HG03103 (cell line): ENCODE data around the gene RIPK3.
A peak's percentile ranks its signal among the peaks of the same experiment; 100 is the strongest.
"Not testable (repeated sequence)": the region's sequence is repeated elsewhere in the genome, so short reads cannot be mapped to it uniquely, and the experiment has no call there.

ENCODE experiments used
- ATAC-seq: cut with Tn5 transposase; IDR thresholded peaks from one replicate; pipeline ENCODE4 v1.9.1; 2021; ENCODE audit warnings: low read depth; ENCODE audit not compliant: unreplicated experiment

Gene RIPK3

DNA sequence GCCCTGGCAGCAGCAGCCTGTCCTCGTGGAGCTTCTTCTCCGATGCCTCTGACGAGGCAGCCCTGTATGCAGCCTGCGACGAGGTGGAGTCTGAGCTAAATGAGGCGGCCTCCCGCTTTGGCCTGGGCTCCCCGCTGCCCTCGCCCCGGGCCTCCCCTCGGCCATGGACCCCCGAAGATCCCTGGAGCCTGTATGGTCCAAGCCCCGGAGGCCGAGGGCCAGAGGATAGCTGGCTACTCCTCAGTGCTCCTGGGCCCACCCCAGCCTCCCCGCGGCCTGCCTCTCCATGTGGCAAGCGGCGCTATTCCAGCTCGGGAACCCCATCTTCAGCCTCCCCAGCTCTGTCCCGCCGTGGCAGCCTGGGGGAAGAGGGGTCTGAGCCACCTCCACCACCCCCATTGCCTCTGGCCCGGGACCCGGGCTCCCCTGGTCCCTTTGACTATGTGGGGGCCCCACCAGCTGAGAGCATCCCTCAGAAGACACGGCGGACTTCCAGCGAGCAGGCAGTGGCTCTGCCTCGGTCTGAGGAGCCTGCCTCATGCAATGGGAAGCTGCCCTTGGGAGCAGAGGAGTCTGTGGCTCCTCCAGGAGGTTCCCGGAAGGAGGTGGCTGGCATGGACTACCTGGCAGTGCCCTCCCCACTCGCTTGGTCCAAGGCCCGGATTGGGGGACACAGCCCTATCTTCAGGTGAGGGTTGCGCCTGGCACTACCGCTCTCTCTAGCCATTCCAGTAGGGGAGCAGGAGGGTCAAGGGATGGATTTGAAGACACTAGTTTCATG, 30.3 kb upstream of the RIPK3 start:
- no peak for ATAC-seq

DNA sequence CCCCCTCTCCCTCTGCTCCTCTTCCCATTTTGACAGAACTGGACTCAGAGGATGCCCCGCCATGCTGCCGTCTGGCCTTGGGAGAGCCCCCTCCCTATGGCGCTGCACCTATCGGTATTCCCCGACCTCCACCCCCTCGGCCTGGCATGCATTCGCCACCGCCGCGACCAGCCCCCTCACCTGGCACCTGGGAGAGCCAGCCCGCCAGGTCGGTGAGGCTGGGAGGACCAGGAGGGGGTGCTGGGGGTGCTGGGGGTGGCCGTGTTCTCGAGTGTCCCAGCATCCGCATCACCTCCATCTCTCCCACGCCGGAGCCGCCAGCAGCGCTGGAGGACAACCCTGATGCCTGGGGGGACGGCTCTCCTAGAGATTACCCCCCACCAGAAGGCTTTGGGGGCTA, 29.7 kb upstream of the RIPK3 start:
- no peak for ATAC-seq

DNA sequence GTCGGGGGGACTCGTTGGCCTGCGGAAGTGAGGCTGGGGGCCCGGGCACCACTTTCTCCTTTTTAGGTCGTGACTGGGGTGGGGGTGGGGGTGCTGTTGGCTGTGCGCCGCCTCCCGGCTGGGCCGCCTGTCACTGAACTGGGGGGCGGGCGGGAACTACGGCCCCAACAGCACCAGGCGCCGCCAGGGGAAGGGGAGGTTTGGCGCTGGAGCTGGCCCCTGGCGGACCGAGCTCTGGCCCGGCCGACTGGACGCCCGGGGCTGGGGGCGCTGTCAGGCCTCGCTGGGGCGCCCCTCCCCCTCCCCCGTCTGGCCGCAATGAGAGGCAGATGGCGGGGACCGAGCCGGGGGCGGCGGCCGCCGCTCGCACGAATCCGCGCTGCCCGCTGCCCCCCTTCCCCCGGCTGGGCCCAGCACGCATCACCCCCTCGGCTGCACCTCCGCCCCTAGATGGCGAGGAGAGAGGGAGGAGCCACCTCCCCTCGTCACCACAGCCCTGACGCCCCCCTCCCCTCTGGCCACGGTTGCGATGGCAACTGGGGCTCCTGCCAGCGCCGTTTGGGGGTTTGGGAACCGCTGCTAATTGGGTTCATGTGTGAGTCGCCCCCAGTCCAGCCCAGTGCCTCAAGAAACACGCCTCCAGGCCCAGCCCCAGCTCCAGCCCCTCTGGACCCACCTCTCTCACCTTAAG, 28.9 kb upstream of the RIPK3 start:
- no peak for ATAC-seq

DNA sequence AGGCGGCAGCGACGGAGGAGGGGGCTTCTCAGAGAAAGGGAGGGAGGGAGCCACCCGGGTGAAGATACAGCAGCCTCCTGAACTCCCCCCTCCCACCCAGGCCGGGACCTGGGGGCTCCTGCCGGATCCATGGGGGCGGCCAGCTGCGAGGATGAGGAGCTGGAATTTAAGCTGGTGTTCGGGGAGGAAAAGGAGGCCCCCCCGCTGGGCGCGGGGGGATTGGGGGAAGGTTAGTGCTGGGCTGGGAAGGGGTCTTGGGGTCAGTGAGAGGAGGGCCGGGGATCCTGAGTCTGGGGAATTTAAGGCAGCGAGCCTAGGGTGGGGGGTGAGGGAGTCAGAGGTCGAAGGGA, 28.4 kb upstream of the RIPK3 start:
- ATAC-seq: no peak

DNA sequence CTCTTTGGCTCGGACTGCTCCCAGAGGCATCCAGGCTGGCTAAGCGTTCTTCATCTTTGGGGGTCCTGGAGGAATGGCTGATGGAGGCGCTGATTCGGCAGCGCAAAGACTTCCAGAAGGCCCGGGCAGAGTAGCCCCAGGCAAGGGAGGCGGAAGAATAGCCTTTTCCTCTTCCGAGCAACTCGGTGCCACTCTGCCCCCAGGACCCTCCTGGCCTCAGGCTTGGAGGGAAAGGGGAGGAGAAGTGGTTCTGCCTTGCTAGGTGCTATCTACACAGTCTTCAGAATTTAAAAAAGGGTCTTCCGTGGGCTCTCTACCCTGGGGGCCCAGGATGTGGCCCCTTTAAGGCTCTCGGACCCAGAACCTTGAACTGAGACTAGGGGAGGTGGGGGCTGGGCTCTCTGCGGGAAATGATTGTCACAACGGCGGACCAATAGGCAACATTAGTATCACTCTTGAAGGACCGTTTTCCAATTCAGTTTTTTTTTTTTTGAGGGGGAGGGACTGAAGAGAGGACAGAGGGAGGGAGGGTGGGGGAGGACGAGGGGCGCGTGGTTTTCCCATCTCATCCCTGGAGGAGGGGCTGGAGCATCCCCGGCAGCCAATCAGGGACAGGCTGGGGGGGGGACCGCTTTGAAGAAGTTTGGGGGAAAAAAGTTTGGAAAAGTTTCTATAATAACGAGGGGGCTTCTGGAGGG, 27.9 kb upstream of the RIPK3 start, which contains the start of gene NFATC4:
NFATC4 (plus strand) TSS at position 671 of the 698 bp plus-strand sequence. CDS start 157 bp downstream, outside the sequence.
- no peak for ATAC-seq

DNA sequence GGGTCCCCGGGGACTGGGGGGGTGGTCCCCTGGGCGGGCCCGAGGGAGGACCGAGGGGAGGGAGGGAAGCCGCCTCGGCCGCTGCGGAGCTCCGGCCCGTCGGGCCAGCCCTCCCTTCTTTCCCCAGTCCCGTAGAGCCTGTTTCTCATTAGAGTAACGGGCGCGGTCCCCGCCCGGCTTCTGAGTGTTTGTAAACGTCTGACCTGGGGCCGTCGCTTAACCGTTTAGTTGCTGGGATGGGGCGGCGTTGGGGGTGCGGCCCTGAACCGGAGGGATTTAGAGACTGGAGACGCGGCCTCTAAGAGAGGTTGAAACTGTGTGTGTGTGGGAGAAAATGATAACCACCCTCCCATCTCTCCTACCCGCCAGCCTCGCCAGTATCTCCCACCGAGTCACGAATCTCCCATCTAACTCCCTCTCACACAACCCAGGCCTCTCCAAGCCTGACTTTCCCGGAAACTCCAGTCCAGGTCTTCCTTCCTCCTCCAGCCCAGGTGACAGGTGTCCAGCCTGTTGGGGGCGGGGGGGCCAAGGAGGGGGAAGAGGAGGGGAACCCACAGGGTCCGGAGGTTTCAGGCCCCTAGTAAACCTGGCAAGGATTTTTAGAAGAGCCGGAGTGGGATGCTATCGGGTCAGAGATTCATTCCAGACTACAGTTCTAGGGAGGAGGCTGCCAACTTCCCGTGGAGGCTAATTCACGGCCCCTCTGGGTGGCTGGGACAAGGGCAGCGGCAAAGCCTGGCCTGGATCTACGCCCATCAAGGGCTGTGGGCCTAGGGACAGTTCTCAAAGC, 27.1 kb upstream of the RIPK3 start:
- peak; percentile 50 for ATAC-seq

DNA sequence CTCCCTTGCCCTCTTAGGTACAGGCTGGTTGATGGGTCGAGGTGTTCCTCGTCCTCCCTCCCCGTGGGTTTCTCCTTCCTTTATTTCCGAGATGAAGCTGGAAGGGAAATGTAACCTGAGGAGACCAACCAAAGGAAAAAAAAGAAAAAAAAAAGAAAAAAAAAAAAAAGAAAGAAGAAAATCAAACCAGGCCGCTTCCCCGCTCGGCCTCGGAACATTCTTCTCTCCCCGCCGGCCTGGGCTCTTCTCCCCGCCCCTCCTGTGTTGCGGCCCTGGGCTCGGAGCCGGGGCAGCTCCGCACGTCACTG, 26.6 kb upstream of the RIPK3 start:
- ATAC-seq: no peak

DNA sequence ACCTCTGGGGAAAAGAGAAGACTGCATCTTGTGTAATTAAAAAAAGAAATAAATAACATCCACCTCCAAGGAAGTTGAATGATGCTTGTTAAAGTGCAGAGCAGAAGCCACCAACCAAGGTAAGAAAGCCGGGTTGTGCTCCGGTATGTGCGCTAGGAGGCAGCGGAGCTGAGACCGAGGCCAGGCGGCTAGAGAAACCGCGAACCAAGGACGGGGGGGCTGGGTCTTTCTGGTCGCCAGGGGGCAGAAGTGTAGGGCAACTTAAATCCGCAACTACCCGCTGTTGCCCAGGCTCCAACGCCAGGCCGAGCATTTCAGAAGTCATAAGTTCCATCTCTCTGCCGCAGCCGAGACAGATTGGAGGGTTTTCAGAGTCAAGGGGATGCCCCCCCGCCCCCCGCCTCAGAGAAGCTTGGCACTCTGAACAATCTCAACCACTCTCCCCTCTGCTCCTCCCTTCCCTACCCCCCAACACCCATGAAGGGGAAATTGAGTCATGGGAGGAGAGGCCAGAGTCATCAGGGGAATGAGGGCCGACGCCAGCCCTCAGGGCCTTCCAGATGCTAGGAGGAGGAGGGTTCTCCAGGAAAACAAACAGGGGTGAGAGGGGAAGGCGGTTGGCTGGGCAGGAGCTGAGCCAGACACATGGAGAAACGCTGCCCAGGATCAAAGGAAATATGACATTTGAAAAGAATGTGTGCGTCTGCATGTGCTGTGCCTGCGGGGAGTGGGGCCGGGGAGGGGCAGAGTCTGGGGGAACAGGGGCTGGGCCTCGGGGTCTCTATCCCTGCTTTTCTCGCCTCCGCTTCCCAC, 26.0 kb upstream of the RIPK3 start:
- no peak for ATAC-seq

DNA sequence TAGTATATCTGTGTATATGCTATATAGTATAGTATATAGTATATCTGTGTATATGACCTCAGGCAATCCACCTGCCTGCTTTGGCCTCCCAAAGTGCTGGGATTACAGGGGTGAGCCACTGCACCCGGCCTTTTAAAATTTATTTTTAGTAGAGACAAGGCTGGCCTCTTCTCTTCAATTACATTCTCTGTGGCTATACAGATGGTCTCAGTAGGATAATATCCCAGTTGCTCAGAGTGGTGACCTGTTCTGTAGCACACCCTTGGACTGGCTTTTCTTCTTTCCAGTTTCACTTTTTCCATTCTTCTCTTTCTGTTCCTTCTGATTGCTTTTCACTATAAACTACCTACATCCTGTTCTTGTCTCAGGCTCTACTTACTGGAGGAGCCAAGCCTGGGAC, 25.1 kb upstream of the RIPK3 start:
- ATAC-seq: no peak

DNA sequence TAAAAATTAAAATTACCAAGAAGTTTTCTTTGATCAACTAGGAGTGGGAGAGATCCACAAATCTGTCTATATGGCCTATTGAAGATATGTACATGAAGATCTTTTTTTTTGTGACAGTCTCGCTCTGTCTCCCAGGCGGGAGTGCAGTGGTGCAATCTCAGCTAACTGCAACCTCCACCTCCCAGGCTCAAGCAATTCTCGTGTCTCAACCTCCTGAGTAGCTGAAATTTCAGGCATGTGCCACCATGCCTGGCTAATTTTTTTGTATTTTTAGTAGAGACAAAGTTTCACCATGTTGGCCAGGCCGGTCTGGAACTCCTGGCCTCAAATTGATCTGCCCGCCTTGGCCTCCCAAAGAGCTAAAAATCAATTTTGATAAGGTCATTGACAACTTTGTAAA, 23.6 kb upstream of the RIPK3 start:
- no peak for ATAC-seq

DNA sequence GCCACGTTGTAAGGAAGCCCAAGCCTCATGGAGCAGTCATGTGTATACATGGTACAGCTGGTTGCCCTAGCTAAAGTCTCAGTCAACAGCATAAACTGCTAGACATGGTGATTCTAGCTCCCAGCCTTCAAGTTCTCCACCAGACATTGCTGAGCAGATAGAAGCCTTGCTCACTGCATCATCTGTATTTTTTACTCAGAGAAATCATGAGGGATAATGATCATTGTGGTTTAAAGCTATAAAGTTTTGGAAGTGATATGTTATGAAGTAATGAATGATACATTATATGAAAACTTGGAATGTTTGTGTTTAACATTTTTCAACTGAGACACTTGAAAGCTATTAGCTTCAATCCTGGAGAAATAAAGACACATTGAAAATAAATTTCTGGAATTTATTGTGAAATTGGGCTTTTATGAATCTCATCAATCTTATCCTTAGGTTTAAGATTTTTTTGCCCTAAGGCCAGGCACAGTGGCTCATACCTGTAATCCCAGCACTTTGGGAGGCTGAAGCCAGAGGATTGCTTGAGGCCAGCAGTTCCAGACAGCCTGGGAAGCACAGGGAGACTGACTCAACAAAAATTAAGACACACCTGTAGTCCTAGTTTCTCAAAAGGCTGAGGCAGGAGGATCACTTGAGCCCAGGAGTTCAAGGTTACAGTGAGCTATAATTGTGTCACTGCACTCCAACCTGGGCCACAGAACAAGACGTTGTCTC, 22.6 kb upstream of the RIPK3 start:
- ATAC-seq: no peak

DNA sequence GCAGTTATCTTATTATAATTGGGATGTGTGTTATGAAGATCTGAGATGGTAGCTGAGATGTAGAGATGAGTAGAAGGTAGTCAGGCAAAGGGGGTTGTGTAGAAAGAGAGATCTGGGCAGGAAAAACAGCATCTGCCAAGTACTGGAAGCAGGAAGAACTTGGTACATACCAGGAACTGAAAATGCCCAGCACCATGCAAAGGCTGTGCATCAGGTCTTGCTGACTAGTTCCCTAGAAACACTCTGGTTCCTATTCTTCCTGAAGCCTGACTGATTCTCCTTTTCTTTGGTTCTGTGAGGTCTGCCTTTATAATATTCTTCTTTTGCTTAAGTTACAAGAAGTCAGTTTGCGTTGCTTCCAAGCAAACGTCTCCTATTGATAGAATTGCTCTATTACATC, 21.5 kb upstream of the RIPK3 start:
- ATAC-seq: no peak

DNA sequence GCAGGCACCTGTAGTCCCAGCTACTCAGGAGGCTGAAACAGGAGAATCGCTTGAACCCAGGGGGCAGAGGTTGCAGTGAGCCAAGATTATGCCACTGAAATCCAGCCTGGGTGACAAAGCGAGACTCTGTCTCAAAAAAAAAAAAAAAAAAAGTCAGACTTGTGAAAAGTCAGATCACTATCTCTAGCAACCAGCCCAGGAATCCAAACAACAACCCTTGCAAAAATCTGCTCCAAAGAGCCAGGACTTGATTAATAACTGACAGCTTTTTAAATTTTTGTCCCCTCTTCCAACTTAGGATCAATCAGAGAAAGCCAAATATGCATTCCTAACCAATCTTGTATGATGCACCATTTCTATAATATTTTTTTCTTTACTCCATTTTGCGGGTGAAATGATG, 20.5 kb upstream of the RIPK3 start:
- no peak for ATAC-seq

DNA sequence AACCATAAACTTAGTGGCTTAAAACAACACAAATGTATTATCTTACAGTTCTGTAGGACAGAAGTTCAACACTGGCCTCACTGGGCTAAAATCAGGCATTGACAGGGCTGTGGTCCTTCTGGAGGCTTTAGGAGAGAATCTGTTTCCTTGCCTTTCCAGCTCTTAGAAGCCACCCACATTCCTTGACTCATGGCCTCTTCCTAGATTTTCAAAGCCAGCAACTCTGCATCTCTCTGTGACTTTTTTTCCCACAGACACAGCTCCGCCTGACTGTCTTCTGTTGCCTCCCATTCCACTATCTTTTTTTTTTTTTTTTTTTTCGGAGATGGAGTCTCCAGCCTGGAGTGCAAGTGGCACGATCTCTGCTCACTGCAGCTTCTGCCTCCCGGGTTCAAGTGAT, 16.4 kb upstream of the RIPK3 start:
- no peak for ATAC-seq

DNA sequence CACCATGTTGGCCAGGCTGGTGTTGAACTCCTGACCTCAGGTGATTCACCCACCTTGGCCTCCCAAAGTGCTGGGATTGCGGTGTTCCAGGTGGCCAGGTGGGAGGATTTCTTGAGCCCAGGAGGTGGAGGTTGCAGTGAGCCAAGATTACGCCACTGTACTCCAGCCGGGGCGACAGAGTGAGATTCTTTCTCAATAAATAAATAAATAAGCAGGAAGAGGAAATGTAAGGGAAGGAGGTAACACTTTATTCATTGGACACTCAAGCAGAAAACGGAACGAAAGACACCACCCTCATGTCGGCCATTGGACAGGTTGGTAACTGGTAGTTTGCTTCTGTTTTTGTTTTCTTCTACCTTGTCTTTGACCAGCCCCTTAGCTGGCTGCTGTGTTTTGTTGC, 15.2 kb upstream of the RIPK3 start:
- no peak for ATAC-seq

DNA sequence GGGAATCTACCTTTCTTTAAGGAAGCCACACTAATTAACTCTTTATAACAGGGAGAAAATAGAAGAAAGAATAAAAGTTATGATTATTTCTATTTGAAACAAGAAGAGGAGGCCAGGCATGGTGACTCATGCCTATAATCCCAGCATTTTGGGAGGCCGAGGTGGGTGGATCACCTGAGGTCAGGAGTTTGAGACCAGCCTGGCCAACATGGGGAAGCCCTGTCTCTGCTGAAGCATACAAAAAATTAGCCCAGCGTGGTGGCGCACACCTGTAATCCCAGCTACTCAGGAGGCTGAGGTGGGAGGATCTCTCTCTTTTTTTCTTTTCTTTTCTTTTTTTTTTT, 14.7 kb upstream of the RIPK3 start:
- ATAC-seq: not testable (repeated sequence)

DNA sequence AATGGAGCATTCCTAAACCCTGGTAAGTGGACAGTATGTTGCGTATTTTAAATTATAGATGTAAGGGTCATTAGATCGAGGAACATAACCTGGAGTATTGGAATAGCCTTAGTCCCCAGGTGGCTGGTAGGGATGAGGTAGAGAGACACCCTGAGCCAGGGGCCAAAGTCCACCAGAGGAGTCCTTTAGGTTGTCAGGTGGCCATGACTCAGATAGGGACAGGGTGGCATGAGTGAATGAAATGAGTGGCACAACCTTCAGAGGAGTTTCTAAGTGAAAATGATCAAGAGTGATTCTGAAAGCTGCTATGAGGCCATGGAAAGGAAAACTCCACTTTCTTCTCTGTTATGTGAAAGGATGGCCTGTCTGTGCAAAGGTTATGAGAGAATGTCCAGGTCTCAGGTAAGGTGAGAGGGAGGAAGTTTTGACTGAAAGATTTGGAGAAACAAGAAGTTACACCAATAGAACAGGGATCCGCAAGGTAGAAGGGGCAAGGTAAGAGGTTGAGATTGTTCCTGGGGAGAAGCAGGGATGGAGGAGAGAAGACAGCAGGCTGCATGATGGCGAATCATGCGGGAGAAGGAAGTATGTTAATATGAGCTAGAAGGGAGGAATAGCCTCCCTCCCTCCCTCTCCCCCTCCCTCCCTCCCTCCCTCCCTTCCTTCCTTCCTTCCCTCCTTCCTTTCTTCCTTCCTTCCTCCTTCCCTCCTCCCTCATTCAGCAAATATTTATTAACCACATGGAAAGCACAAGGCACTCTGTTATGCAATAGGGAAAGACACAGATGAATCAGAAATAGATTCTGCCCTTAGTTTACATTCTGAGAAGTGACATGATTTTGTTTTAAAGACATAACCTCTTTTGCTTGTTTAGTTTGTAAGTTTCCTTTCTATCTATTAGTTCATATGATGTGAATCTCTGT, 14.0 kb upstream of the RIPK3 start:
- ATAC-seq: no peak

DNA sequence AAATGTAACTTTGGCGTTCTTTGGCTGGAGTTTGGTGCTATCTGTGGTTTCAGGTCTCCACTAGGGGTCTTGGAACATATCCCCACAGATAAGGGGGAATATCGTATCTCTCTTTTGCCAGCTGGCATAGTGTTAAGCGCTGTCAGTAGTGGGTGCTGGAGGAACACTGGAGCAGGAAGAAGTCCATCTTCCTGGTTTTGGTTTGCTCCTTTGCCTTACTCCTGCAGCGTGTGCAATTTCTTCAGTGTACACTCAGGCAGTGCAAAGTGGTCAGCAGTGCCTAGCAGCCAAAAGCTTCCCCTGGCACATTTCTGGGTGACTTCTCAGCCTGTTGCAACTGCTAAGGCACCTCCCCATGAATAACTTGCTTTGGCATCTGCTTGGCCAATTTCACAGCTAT, 11.7 kb upstream of the RIPK3 start:
- ATAC-seq: no peak

DNA sequence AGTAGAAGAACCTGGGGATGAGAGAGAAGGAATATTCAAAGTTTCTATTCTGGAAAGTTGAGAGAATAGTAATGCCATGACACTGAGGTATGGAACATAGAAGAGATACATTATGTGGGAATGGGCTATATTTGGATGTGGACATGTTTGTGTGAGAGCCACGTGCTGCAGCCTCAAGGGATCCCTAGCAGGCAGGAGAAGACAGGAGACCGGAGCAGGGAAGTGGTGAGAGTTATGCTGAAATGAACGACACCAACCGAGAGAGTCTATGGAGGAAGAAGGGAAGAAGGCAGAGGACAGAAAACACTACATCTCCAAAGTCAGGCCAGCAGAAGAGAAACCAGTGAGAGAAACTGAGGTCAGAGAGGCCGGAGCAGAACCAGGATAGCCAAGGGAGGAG, 10.0 kb upstream of the RIPK3 start:
- ATAC-seq: no peak
